Measurements from ENCODE around the gene PROC.
"Not testable (repeated sequence)": the region's sequence is repeated elsewhere in the genome, so short reads cannot be mapped to it uniquely, and the experiment has no call there.

The PROC gene

DNA sequence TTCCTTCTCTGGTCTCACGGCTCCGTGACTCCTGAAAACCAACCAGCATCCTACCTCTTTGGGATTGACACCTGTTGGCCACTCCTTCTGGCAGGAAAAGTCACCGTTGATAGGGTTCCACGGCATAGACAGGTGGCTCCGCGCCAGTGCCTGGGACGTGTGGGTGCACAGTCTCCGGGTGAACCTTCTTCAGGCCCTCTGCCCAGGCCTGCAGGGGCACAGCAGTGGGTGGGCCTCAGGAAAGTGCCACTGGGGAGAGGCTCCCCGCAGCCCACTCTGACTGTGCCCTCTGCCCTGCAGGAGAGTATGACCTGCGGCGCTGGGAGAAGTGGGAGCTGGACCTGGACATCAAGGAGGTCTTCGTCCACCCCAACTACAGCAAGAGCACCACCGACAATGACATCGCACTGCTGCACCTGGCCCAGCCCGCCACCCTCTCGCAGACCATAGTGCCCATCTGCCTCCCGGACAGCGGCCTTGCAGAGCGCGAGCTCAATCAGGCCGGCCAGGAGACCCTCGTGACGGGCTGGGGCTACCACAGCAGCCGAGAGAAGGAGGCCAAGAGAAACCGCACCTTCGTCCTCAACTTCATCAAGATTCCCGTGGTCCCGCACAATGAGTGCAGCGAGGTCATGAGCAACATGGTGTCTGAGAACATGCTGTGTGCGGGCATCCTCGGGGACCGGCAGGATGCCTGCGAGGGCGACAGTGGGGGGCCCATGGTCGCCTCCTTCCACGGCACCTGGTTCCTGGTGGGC is 10.0 kb downstream of the PROC start:
- DNase-seq, result no peak

DNA sequence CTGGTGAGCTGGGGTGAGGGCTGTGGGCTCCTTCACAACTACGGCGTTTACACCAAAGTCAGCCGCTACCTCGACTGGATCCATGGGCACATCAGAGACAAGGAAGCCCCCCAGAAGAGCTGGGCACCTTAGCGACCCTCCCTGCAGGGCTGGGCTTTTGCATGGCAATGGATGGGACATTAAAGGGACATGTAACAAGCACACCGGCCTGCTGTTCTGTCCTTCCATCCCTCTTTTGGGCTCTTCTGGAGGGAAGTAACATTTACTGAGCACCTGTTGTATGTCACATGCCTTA is 10.5 kb downstream of the PROC start:
- no peak for DNase-seq

DNA sequence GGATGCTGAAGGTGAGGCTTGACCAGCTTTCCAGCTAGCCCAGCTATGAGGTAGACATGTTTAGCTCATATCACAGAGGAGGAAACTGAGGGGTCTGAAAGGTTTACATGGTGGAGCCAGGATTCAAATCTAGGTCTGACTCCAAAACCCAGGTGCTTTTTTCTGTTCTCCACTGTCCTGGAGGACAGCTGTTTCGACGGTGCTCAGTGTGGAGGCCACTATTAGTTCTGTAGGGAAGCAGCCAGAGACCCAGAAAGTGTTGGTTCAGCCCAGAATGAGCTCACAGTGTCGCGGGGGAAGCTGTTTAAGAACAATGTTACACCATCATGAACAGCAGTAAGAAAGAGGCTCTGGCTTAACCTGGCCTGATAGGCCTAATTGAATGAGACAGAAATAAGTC is 11.1 kb downstream of the PROC start:
- no peak for DNase-seq

DNA sequence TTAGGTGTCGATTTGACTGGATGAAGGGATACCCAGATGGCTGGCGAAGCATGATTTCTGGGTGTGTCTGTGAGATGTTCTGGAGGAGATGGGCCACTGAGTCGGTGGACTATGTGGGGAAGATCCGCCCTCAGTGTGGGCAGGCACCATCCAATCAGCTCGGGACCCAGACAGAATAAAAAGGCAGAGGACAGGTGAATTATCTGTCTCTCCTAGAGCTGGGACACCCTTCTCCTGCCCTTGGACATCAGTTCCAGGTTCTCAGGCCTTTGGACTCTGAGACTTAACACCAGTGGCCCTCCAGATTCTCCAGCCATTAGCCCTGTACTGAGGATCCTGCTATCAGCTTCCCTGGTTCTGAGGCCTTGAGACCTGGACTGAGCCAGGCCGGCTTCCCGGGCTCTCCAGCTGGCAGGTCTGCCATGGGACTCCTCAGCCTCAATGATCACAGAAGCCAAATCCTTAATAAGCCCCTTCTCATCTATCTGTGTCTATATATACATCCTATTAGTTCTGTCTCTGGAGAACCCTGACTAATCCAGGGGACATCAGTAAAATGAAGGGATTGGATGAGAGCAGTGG is 11.7 kb downstream of the PROC start:
- DNase-seq, result no peak

DNA sequence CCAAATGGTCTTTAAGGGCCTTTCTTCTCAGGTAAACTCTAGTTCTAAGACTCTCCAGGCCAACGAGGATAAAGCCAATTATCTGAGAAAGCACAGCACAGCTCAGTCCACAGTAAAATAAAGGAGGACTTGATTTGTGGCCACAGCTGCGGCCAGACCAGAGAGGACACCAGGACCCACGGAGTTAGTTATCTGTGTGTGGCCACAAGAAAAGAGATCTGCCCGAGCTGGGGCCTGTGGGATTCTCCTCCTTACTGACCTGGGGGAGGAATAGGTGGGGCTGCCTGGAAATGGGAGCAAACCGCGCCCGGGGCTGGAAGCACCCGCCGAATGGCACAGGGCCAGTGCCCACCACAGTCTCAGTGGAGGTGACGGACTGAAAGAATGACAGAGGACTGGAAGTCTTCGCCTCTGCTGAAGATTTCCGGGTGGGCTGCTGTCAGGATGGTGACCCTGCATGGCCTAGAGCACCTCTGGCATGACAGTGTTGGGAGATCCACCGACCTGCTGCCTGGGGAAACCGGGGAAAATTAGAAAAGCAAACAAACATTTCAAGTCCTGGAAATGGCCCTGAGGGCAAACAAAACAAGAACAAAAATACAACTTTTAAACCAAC is 13.3 kb downstream of the PROC start:
- no peak for DNase-seq

DNA sequence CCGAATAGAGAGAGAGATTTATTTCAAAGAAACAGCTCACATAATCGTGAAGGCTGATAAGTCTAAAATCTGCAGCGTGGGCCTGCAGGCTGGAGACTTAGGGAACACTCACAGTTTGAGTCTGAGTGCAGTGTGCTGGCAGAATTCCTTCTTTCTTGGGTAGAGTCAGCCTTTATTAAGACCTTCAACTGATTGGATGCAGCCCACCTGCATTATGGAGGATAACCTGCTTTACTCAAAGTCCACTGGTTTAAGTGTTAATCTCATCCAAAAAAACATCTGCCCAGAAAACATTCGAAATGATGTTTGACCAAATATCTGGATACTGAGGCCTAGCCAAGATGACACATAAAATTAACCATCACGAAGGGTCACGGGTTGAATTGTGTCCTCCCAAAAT is 16.3 kb downstream of the PROC start:
- no peak for DNase-seq

DNA sequence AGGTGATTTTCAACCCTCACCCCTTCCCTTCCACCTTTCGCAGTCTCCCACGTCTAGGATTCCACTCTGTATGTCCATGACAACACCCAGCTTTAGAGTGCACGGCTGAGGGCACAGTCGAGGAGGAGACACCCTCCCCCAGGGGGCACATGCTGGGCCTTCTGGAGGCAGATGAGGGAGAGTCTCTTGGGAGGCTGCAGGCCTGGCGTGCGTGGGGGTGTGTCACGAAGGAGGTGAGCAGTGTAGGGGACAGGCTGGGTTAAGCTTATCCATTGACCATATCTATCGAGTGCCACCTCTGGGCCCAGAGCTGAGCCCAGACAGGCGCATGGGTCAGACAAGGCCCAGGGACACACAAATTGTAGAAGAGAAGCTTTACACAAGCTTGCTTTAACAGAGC is 18.8 kb downstream of the PROC start:
- DNase-seq, result no peak

DNA sequence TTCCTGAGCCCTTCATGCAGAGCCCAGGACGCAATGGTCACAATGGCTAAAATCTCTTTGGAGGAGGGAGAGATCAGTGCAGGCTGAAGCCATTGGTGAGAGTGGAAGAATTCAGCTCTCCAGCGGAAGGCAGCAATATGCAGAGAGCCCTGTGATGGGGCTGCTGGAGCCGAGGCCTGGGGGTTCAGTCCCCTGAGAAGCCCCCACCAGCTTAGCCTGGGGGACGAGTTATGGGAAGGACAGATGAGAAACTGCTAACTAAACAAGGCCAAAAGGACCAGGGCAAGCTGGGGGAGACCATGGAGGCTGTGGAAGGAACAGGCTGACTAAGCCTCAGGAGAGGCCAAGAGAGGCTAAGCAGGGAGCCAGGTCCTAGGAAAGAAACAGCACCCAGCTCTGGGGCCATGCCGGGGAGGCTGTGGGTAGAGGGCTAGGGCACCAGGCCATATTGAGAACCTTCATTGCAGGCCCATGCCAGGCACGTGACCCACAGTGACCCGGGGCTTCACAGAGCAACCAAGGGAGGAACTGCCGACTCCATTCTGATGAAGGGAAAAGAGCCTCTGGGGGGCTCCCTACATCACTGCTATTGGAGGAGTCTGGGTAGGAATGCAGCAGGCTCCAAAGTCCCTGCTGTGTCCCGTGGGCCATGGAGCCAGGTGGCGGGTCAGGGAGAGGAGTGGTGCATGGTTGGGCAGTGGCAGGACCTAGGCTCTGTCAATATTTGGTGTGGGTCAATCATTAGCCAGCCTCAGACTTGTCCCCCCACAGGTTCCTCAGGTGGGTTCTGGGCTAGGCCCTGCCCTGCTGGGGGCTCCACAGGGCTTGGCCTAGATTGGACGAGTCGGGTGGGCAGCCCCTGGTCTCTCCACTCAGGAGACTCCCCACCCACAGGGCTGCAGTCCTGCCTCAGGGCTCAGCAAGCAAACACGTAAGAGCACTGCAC is 19.8 kb downstream of the PROC start:
- DNase-seq, result no peak

DNA sequence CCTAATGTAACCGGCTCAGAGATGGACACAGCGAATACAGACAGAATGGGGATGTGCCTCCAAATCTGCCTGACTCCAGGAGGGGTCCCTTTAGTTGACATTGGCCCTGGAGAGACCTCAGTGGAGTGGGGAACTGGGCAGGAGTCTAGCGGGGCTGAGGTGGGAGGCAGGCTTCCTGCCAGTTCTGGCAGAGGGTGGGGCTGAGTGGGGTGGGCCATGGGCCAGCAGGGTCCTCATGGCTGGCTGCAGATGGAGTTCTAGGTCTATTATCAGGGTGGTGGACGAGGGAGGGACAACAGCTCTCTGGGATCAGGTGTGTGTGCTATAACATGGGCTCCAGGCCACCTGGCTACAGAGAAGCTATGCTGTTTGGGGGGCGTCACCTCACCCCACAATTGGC is 21.1 kb downstream of the PROC start:
- no peak for DNase-seq

DNA sequence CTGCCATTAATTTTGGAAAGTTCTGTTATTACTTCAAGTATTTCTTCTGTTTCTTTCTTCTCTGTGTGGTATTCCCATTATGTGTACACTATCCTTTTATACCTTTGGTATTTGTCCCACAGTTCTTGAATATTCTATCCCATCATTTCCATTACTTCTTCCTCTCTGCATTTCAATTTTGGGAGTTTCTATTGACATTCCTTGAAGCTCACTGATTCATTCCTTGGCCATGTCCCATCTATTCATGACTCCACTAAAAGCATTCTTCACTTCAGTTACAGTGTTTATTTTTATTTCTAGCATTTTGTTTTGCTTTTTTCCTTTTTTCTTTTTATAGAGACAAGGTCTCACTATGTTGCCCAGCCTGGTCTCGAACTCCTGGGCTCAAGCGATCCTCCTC is 30.3 kb downstream of the PROC start:
- DNase-seq, result peak; percentile 27

DNA sequence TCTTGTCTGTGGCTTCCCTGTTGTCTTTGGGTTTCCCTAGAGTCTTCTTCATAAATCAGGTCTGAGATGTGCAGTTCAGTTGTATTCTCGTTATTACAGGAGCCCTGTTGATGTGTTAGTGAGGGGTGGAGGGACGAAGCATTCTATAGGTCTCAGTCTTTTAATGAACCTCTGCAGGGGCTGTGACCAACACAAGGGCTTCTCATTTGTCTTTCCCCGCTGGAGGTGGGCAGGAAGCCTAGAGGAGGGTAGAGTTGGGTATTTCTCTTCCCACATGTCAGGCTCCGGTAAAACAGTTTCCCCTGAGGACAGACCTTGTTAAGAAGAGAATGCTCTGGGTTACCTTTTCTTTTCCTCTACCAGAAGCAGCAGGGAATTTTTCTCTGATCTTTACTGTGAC is 31.2 kb downstream of the PROC start:
- DNase-seq, result no peak

DNA sequence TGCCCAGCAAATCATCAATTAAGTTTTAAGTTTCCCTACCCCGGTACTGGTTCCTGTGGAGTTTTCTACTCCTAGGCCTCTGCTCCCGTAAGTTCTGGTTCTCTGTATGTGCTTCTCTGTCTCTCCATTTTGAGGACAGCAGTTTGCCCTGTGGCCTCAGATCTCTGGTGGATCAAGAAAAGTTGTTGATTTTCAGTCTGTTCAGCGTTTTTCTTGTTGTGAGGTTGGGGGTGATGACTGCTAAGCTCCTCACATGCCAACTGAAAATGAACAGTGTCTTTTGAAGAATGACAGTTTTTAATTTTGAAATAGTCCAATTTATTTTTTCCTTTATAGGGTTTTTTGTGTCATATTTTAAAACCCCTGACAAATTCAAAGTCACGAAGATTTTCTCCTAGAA is 31.7 kb downstream of the PROC start:
- DNase-seq, result no peak

DNA sequence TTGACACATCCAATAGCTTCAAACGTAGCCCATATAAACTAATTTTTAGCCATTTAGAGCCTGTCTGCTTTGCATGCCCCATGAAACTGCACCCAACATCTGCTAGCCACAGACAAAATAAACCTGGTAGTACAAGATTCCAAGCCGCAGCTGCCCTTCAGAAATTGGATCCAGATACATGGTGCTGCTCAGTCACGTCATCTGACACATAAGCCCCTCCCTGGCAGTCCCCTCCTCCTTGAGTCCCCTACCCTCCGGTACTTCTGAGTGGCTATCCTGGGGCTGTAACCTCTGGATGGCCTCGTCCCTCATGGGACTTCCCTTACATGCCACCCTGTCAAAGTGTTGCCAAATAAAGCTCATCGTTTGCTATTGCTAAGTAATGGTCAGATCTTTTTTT is 33.8 kb downstream of the PROC start:
- DNase-seq, result no peak

DNA sequence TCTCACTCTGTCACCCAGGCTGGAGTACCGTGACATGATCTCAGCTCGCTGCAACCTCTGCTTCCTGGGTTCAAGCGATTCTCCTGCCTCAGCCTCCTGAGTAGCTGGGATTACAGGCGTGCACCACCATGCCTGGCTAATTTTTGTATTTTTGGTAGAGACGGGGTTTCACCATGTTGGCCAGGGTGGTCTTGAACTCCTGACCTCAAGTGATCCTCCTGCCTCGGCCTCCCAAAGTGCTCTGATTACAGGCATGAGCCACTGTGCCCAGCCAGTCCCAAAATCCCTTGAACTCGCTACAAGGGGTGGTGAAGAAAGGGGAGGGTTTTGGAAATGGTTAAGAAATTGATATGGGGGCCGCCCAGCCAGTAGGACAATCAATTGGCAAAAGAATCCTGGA is 34.2 kb downstream of the PROC start:
- DNase-seq, result not testable (repeated sequence)

DNA sequence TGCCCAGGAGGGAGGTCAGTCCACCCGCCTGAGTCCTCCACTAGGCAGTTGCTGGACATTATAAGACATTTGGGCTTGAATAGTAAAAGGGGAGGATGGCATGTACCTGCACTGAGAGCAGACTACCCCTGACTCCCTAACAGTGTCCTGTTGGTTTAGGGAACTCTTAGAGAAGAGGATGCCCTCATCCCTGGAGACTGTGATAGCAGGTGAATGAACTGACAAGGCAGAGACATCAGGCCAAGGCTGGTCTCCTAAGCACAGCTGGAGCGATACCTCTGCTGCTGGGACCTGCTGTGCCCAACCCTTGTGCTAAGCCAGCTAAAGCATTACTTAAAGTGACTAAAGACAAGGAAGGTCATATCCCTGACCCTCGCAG is 34.8 kb downstream of the PROC start:
- DNase-seq, result no peak

DNA sequence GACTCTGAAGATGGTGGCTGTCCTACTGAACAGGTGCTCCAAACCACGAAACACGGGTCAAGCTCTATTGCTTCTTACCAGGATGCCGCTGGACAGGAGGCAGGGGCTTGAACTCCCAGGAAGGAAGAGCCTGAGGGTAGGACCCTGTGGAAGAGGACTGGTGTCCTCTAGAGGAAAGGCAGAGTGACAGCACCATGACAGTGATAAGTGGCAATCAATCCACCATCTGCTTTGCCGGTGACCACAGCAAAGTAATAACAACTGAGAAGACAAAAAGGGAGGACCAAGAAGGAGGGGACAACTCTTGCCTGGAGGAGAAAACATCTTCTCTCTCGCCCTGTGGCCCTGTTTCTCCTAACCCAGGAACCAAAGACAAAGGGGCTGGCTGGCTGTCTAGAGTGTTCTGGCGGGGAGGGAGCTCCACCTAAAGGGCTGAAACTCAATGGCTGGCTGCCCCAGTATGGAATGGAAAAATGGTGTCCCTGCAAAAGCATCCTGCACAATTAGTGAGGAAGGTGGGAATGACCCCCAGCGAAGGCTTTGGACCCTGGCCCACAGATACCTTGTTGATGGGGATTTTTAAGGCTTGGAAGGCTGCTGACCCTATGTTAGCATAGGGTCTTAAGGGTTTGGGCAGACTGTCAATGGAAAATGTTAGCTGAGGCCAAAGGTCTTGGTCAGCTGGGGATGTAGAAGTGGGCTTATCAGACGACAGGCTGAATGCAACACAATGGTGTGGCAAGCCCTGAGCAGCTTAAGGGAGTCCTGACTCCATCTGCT is 35.4 kb downstream of the PROC start:
- DNase-seq, result no peak

DNA sequence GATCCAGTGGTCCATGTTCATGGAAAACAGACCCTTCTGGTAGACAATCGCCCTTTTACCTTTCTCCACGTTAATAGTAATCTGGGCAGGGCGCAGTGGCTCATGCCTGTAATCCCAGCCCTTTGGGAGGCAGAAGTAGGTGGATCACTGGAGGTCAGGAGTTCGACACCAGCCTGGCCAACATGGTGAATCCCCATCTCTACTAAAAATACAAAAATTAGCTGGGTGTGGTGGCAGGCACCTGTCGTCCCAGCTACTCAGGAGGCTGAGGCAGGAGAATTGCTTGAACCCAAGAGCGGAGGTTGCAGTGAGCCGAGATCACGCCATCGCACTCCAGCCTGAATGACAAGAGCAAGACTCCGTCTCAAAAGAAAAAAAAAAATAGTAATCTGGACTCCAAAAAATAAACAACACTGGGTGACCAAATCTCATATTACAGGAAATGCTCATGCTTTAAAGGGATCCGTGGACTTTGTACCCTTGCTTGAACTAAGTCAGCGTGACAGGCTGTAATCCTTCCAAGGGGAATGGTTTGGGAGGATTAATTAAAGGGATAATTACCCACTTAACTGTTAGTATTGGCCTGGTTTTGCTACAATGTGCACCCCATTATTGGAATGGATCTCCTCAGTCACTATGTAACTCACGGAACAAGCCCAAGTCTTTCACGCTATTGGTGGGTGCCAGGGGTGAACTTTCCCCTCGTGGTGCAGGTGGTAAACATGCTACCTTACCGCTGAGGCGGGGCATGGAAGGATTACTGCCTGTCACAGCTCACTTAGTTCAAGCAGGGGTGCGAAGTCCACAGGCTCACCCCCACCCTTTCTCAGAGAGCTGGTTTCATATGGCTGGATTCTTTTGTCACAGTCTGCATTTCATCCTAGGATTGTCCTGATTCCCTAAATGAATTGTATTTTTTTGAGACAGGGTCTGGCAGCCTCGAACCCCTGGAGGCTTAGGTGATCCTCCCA is 36.7 kb downstream of the PROC start:
- no peak for DNase-seq

DNA sequence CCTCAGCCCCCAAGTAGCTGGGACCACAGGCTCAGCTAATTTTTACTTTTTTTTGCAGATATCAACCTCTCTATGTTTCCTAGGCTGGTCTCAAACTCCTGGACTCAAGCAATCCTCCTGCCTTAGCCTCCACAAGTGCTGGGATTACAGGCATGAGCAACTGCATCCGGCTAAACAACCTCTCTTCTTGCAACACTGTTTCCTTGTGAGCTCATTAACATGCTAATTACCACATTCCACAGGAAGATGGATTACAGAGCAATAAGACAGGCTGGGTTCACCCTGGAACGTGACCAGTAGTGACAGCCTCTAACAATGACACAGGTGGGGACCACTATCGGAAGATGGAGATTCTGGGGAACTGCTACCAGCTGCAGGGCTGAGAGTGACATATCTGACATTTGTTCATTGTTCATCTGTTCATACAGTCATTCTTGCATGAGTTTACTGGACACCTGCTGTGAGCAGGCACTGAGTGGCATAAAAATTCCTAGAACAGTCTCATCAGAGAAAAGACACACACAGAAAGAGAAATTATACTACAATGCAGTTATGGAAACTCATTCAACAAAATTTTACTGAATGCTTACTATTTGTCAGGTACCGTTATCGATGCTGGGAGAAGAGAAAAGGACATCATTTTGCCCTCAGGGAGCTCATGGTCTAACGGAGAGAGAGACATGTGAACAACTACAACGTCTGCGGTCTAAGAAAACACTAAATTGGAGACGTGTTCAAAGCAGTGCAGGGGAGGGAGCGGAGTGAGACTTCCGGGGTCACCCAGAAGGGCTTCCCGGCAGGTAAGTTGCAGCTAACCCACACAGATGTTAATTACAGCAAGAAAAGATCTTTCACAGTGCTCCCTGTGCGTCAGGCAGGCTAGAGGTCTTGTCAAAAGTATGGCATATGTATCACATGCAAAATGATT is 37.6 kb downstream of the PROC start:
- DNase-seq, result no peak

DNA sequence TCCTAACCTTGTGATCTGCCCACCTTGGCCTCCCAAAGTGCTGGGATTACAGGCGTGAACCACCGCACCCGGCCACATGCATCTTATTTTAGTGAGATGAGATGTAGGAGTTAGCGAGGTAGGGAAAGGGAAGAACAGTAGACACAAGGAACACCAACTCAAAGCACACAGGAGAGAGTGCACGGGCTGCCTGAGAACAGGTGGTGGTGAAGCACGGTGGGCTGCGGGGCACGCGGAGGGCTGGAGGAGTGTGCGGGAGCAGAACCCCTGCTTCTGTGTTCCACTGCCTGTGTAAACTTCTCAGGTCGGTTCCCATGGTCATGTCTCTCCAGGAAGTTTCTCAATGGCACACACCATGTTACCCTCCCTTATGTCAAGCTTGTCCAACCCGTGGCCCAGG is 38.7 kb downstream of the PROC start:
- DNase-seq, result no peak

DNA sequence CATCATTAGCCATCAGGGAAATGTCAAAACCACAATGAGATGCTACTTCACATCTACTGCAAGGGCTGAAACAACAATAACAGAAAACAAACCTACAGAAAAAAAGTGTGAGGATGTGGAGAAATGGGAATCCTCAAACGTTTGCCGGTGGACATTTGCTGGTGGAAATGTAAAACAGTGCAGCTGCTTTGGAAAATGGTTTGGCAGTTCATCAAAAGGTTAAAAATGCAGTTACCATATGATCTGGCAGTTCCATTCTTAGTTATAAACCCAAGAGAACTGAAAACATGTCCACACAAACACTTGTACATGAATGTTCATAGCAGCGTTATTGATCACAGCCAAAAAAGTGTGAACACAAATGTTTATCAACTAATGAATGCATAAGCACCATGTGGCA is 44.2 kb downstream of the PROC start:
- no peak for DNase-seq
